HG03060 (cell line): ENCODE results near the gene CARNS1.
"Not testable (repeated sequence)": the region's sequence is repeated elsewhere in the genome, so short reads cannot be mapped to it uniquely, and the experiment has no call there.

Experiments
- ATAC-seq: cut with Tn5 transposase; IDR thresholded peaks from one replicate; pipeline ENCODE4 v1.9.1; 2021; ENCODE audit warnings: low read depth, moderate number of reproducible peaks; ENCODE audit not compliant: unreplicated experiment

Gene CARNS1

GRCh38 chr11:67395555-67396258 lies 19.8 kb upstream of the CARNS1 start:
- no peak for ATAC-seq

DNA sequence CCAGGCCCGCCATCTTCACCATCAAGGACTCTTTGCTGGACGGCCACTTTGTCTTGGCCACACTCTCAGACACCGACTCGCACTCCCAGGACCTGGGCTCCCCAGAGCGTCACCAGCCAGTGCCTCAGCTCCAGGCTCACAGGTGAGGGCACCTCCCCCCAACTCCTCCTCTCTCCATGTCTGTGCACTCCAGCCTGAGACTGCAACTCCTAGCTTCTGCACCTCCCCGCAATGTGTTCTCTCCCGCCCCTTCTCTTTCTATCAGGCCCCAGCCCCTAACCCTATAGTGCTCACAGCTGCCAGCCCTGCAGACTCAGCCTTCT lies 19.3 kb upstream of the CARNS1 start:
- no peak for ATAC-seq

GRCh38 chr11:67396587-67397389 lies 18.7 kb upstream of the CARNS1 start:
- ATAC-seq, result no peak

DNA sequence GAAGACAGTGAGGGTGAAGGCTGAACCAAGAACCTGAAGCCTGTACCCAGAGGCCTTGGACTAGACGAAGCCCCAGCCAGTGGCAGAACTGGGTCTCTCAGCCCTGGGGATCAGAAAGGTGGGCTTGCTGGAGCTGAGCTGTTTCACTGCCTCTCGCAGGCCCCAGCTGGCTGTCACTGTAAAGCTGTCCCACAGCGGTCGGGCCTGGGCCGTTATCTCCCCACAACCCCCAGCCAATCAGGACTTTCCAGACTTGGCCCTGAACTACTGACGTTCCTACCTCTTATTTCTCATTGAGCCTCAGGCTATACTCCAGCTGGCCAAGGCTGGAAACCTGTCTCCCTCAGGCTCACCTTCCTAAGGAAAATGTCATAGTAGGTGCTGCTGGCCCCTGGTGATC lies 17.9 kb upstream of the CARNS1 start:
- ATAC-seq, result no peak

DNA sequence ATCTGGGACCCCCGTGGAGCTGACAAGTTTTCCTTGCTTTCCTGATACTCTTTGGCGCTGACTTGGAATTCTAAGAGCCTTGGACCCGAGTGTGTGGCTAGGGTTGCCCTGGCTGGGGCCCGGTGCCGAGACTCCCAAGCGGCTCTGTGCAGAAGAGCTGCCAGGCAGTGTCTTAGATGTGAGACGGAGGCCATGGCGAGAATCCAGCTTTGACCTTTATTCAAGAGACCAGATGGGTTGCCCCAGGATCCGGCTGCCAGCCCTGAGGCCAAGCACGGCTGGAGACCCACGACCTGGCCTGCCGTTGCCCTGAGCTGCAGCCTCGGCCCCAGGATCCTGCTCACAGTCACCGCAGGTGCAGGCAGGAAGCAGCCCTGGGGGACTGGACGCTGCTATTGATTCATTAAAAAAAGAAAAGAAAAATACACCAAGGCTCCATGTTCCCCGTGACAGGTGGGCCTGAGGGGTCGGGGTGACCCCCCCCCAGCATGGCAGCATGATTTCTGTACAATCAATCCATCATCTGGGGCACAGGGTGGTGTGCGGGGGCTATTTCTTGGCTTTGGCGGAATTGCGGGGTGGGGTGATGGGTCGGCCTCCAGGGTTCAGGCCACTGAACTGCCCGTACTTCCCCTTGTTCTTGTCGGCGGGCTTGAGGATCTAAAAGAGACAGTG lies 17.4 kb upstream of the CARNS1 start:
- ATAC-seq, result no peak

GRCh38 chr11:67398661-67399563 lies 16.6 kb upstream of the CARNS1 start:
- ATAC-seq, result no peak

GRCh38 chr11:67400251-67400941 lies 15.1 kb upstream of the CARNS1 start:
- no peak for ATAC-seq

- no peak for ATAC-seq
Measured at GRCh38 chr11:67400942-67401494, 14.5 kb upstream of the CARNS1 start.

DNA sequence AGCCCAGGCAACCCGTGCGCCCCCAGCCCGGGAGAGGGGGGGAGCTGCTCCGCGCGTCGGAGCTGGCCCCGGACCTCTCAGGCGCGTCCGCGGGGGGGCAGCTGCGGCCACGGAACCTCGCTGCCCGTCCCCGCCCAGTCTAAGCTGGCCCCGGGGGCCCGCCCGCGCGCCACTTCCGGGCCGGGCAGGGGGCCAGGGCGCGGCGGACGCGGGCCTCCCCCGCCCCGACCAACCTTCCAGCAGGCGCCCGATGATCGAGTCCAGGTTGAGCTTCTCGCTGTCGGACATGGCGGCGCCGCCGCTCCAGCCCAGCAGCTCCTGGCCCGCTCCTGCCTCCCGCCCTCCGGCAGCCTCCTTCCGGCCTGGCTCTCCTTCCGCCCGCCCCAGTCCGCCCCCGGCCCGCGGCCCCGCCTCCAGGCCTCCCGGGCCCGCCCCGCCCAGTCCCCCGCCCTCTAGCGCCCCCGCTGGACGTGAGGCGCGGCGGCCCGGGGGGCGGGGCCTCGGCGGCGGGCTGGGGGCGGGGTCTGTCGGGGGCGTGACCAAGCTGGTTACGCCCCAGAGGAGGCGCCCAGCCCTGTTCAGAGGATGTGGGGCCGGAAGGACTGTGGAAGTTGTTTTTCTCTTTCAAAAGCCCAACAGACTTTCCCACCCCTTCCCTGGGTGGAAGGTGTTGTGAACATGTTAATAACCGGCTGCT lies 13.8 kb upstream of the CARNS1 start, which contains the start of gene PPP1CA:
Gene PPP1CA, minus strand, starts transcription at position 364 of the 697 bp plus-strand sequence. Its CDS starts 76 bp downstream, at position 288.
- no peak for ATAC-seq

GRCh38 chr11:67402192-67402839 lies 13.2 kb upstream of the CARNS1 start:
- ATAC-seq, result not testable (repeated sequence)

DNA sequence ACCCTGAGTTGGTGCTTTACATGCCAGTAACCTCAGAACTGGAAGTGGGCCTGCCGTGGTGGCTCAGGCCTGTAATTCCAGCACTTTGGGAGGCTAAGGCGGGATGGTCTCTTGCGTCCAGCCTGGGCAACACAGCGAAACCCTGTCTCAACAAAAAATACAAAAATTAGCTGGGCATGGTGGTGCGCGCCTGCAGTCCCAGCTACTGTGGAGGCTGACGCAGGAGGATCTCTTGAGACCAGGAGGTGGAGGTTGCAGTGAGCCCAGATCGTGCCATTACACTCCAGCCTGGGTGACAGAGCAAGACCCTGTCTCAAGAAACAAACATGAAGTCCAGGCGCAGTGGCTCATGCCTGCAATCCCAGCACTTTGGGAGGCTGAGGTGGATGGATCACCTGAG lies 12.4 kb upstream of the CARNS1 start:
- not testable (repeated sequence) for ATAC-seq

DNA sequence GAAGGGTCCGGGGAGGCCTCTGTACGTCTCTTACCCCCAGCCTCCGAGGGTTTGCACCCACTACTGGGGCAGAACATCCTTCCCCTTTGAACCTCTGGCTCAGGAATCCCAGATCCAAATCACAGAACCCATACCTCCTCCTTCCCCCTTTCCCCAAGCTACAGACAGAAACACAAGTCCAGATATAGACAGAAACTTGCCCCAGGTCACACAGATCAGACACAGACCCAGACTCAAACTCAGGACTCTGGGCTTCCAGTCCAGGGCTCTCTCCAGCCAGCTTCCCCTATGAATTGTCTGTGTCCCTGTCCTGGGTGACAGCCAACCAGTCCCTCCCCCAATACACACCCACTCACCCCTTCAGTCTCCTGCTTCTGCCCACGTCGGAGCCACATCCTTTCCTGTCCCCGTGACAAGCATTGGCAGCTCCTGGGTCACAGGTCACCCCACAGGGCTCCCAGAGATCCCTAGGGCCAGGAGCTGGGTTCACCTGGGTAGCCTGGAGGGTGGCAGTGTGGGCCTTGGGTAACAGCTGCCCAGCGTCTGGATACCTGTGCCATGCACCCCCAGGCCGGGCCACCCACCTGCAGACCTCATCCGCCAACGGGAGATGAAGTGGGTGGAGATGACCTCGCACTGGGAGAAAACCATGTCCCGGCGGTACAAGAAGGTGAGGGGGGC lies 10.8 kb upstream of the CARNS1 start:
- ATAC-seq, result no peak

GRCh38 chr11:67405196-67405567 lies 10.3 kb upstream of the CARNS1 start:
- no peak for ATAC-seq

DNA sequence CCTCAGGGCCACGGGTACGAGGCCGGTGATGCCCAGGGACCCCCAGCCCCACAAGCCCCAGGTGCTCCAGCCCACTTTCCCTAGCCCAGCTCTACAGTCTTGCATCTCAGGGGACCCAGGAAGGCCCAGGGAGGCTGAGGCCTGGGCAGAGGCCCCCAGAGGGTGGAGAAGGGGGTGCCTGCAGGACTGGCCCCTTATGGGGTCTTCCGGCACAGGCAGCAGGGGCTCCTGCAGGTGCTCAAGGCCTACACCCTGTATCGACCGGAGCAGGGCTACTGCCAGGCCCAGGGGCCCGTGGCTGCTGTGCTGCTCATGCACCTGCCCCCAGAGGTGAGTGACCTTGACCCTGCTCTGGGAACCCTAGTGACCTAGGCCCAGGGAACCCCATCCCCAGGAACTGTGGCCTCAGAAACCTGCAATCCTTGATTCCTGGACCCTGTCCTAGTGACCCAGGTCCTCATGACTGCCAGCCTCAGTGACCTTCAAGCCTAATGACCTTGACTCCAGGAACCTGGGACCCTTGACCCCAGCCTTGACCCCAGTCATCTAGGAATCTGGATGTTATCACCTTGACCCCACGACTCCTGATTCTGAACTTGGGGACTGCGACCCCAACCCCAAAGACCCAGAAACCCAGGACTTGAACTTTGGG lies 9.7 kb upstream of the CARNS1 start:
- ATAC-seq, result no peak

DNA sequence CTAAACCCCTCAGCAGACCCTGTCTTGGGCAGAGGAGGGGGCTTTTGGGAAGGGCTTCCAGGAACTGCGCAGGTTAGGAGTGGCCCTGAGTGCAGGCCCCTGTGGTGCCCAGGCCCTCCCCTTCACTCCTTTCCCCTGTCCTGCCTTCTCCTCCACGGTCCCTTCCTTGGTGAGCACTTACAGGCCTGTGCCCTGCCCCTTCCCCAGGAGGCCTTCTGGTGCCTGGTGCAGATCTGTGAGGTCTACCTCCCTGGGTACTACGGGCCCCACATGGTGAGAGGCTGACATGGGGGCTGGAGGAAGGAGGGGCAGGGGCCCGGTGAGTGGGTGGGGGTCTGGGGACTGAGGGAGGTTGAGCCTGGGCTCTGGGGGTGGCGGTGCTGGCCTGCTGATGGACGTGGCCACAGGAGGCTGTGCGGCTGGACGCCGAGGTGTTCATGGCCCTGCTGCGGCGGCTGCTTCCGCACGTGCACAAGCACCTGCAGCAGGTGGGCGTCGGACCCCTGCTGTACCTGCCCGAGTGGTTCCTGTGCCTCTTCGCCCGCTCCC lies 9.0 kb upstream of the CARNS1 start:
- ATAC-seq, result no peak

DNA sequence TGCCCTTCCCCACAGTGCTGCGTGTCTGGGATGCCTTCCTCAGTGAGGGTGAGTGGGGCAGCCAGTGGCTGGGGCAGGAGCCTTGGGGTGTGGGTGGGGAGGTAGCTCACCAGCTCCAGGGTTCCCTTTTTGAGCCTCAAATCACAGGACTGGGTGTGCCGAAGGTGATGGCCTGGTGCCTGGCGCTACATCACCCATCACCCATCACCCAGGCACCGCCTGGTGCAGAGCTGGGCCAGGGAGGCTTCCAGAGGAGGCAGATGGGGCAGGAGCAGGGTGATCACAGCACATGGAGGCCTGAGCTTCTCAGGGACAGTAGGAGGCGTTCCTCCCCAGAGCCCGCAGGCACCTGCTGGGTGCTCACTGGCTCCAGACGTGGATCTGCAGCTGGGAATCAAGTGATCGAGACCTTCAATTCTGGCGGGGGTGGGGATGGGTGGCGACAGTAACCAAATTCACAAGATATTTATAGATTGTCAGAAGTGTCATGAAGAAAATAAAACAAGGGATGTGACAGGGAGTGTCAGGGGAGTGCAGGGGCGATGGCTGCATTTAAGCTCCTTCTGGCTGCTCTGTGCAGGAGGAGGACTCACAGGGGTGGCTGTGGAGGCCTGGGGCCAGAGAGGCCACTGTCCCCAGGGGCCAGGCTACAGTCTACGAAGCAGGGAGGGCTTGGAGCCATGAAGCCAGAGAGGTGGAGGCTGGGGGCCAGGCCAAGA lies 8.3 kb upstream of the CARNS1 start:
- no peak for ATAC-seq
